PFSK-1 (cell line): ENCODE results near the gene CENPT.

Experiments
- POLR2AphosphoS5 ChIP-seq: IDR thresholded peaks from 2 replicates; pipeline ENCODE4 v1.6.1; 2012; ENCODE audit warnings: low read depth, mild to moderate bottlenecking, control low read depth, low read length, moderate library complexity
- REST ChIP-seq, 2 experiments: IDR thresholded peaks; 2 replicates each; pipeline versions ENCODE4 v1.6.1 to v1.8.0; 2011 to 2012; ENCODE audit warnings: low read depth in 2 of 2, low read length in 2 of 2, control low read depth in 1 of 2, inconsistent platforms in 1 of 2, mild to moderate bottlenecking in 1 of 2, moderate library complexity in 1 of 2; ENCODE audit not compliant: insufficient read depth in 1 of 2
- SIN3A ChIP-seq: IDR thresholded peaks from 2 replicates; pipeline ENCODE4 v1.6.1; 2012; ENCODE audit warnings: mild to moderate bottlenecking, low read length, moderate library complexity, borderline replicate concordance; ENCODE audit not compliant: insufficient read depth
- TAF1 ChIP-seq: IDR thresholded peaks from 2 replicates; pipeline ENCODE4 v1.6.1; 2012; ENCODE audit warnings: low read length, control low read depth, borderline replicate concordance; ENCODE audit not compliant: insufficient read depth

GRCh38 chr16:67882374-67883145 is 35.1 kb upstream of the CENPT start:
- TF ChIP-seq POLR2AphosphoS5 = no peak
- TF ChIP-seq TAF1 = no peak
- no peak for TF ChIP-seq REST (IDR thresholded peaks at IDR 0.05; ENCODE audit: insufficient read depth in 1 of 2, low read depth in 2 of 2, low read length in 2 of 2)
- TF ChIP-seq SIN3A = no peak
